DND-41 (cell line): Measurements from ENCODE around the gene ATF6B.

Experiments used
- ATAC-seq: fragments of 200-7000 bp; cut with Tn5 transposase; 3 replicates; pipeline ENCODE4 v1.9.1; 2021; ENCODE audit warnings: low read depth; ENCODE audit not compliant: insufficient read depth
- DNase-seq: peaks from one replicate; pipeline ENCODE4 v3.0.0-alpha.2; 2020
- H2AFZ ChIP-seq: 2 replicates; pipeline ENCODE4 v1.6.0; 2012; ENCODE audit warnings: low read depth, low read length
- H3K27ac ChIP-seq: 2 replicates; pipeline ENCODE4 v1.5.1; 2012; ENCODE audit warnings: low read length, inconsistent platforms
- H3K27me3 ChIP-seq: fragments of 200-600 bp; sonication (generic); 2 replicates; pipeline ENCODE4 v1.6.0; 2012; ENCODE audit warnings: low read length, mild to moderate bottlenecking, inconsistent platforms; ENCODE audit not compliant: insufficient read depth, poor library complexity
- H3K36me3 ChIP-seq: 2 replicates; pipeline ENCODE4 v1.5.1; 2012; ENCODE audit warnings: low read length, inconsistent platforms; ENCODE audit not compliant: insufficient read depth
- H3K4me1 ChIP-seq: 2 replicates; pipeline ENCODE4 v1.5.1; 2012; ENCODE audit warnings: mild to moderate bottlenecking, low read length; ENCODE audit not compliant: insufficient read depth
- H3K4me2 ChIP-seq: 2 replicates; pipeline ENCODE4 v1.6.0; 2012; ENCODE audit warnings: mild to moderate bottlenecking, moderate library complexity, low read length, inconsistent platforms; ENCODE audit not compliant: insufficient read depth
- H3K4me3 ChIP-seq, 2 experiments: fragments of 200-600 bp in 1 of 2; shearing (Covaris generic) in 1 of 2; 2 replicates each; pipeline ENCODE4 v1.5.1; 2012 to 2016; ENCODE audit warnings: inconsistent platforms in 2 of 2, low read length in 2 of 2, mild to moderate bottlenecking in 2 of 2, low read depth in 1 of 2, moderate library complexity in 1 of 2
- H3K79me2 ChIP-seq: 2 replicates; pipeline ENCODE4 v1.6.0; 2012; ENCODE audit warnings: low read length, inconsistent platforms; ENCODE audit not compliant: insufficient read depth
- H3K9ac ChIP-seq: 2 replicates; pipeline ENCODE4 v1.6.0; 2012; ENCODE audit warnings: low read depth, mild to moderate bottlenecking, inconsistent platforms, low read length, moderate library complexity
- H3K9me3 ChIP-seq: 2 replicates; pipeline ENCODE4 v1.5.1; 2012; ENCODE audit warnings: low read length, moderate library complexity, mild to moderate bottlenecking, inconsistent platforms; ENCODE audit not compliant: insufficient read depth, severe bottlenecking
- H4K20me1 ChIP-seq: 2 replicates; pipeline ENCODE4 v1.6.0; 2012; ENCODE audit warnings: low read length; ENCODE audit not compliant: insufficient read depth
- CTCF ChIP-seq: IDR thresholded peaks from 2 replicates; pipeline ENCODE4 v1.5.1; 2012; ENCODE audit warnings: borderline replicate concordance, low read length, moderate library complexity, mild to moderate bottlenecking; ENCODE audit not compliant: poor library complexity, severe bottlenecking; ENCODE audit errors: extremely low read depth
- EZH2 ChIP-seq: IDR thresholded peaks from 3 replicates; pipeline ENCODE4 v1.6.1; 2012; ENCODE audit warnings: borderline replicate concordance, low read depth, mild to moderate bottlenecking, moderate library complexity, low read length, inconsistent platforms; ENCODE audit not compliant: severe bottlenecking

The ATF6B gene

GRCh38 chr6:32168807-32169591, 41.0 kb upstream of the ATF6B start:
- ATAC-seq, result 0 out of 3 replicates have a peak, but pooled peaks have one; percentile 31

GRCh38 chr6:32168350-32168749, 40.3 kb upstream of the ATF6B start:
- no peaks in the 10 kb centered on the region for H4K20me1 ChIP-seq
- H3K4me1 ChIP-seq, result no peaks in the 10 kb centered on the region
- peaks cover 57% of the 10 kb centered on the region for H3K36me3 ChIP-seq
- H3K4me2 ChIP-seq, result no peak overlapping the region
- H3K27me3 ChIP-seq, result no peaks in the 10 kb centered on the region
- no peak overlapping the region for H3K9ac ChIP-seq
- no peaks in the 10 kb centered on the region for H3K9me3 ChIP-seq
- no peak overlapping the region for H3K27ac ChIP-seq
- no peak for TF ChIP-seq CTCF
- no peak overlapping the region for H2AFZ ChIP-seq
- no peak for DNase-seq
- ATAC-seq, result no peak
- H3K4me3 ChIP-seq, result no peak overlapping the region
- H3K79me2 ChIP-seq, result no peaks in the 10 kb centered on the region

More at GRCh38 chr6:32168807-32169591, 41.0 kb upstream of the ATF6B start:
- H3K27me3 ChIP-seq, result no peaks in the 10 kb centered on the region
- no peaks in the 10 kb centered on the region for H3K4me1 ChIP-seq
- no peak for DNase-seq
- peak; percentile 35 for TF ChIP-seq CTCF
- TF ChIP-seq EZH2, result no peak
- no peak overlapping the region for H3K9ac ChIP-seq
- H2AFZ ChIP-seq, result no peak overlapping the region
- H3K9me3 ChIP-seq, result no peaks in the 10 kb centered on the region
- H3K79me2 ChIP-seq, result peaks cover 3% of the 10 kb centered on the region; the same call in 1 of the 2 replicates
- H4K20me1 ChIP-seq, result no peaks in the 10 kb centered on the region
- H3K4me2 ChIP-seq, result no peak overlapping the region
- no peak overlapping the region for H3K27ac ChIP-seq
- H3K36me3 ChIP-seq, result peaks cover 57% of the 10 kb centered on the region
- no peak overlapping the region for H3K4me3 ChIP-seq

- H3K9me3 ChIP-seq, result no peaks in the 10 kb centered on the region
- H3K79me2 ChIP-seq, result no peaks in the 10 kb centered on the region
- peaks cover 58% of the 10 kb centered on the region for H3K36me3 ChIP-seq
- no peak overlapping the region for H3K4me2 ChIP-seq
- TF ChIP-seq EZH2 (no peak), CTCF (no peak)
- ATAC-seq (no peak), DNase-seq (no peak)
- H3K9ac ChIP-seq, result no peak overlapping the region
- no peak overlapping the region for H3K27ac ChIP-seq
- H3K4me1 ChIP-seq, result no peaks in the 10 kb centered on the region
- H4K20me1 ChIP-seq, result no peaks in the 10 kb centered on the region
- no peak overlapping the region for H3K4me3 ChIP-seq
- H3K27me3 ChIP-seq, result no peaks in the 10 kb centered on the region
- H2AFZ ChIP-seq, result no peak overlapping the region
These were observed 39.8 kb upstream of the ATF6B start for GRCh38 chr6:32167761-32168262.
